Stimulated activated CD4-positive, alpha-beta T cell treated with anti-CD3 and anti-CD28 coated beads, Interleukin-2, amount 100 ng/mL, for 24 hours (primary cell): ENCODE data around the gene GRP.
A peak's percentile ranks its signal among the peaks of the same experiment; 100 is the strongest.
"Not testable (repeated sequence)": the region's sequence is repeated elsewhere in the genome, so short reads cannot be mapped to it uniquely, and the experiment has no call there.

Experiments
- DNase-seq, 2 donors: peaks; one replicate each; pipeline ENCODE4 v3.0.0-alpha.2; 2020

Gene GRP

DNA sequence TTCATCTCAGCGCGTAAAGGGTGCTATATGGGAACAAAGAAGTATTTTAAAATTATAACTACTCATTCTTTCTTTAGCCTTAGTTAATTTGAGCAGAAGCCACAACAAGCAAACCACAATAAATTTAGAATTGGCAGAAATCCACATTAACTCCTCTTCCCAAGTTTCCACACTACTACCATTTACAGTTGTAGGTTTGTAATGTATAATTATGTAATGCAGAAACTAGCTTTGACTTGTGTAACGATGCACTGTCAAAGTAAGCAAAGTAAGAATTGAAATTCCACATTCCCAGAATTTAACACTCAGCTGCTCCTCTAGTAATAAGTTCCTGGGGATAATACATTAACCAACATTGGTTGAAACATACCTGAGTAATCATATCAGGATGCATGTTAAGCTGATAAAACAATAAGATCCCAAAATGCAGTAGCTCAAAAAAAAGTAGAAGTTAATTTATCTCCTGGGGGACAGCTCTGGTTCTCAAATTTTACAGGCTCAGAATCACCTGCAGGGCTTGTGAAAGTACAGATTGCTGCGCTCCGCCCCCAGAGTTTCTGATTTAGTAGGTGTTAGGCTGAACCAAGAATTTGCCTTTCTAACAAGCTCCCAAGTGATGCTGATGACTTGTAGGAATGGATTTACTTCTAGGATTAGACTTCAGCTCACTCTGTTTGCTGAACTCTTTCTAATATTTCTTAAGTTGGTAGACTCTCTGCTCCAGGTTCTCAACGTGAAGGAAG, 9.9 kb downstream of the GRP start:
- no peak for DNase-seq

- no peak for DNase-seq
Measured at GRCh38 chr18:59231114-59231513, 11.2 kb downstream of the GRP start.

- DNase-seq: no peak
Measured at GRCh38 chr18:59231877-59232276, 11.9 kb downstream of the GRP start.

- DNase-seq: no peak
Measured at GRCh38 chr18:59232309-59233016, 12.5 kb downstream of the GRP start.

DNA sequence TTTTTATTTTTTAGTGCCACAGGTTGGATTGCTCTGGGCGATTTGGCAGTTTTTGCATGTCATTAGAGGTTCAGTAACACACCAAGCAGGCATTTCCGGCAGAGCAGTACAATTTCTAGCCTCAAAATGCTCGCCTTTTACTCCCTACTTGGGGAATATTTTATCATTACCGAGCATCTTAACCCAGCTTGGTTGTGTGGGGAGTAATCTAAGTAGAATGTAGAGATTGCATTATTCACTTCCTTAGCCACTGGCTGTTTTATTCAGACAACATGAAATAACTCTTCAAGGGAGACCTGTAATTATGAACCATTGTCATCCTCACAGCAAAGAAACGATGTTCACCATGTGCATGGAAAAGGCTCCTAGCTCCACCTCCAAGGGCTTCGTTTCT, 13.1 kb downstream of the GRP start:
- DNase-seq: no peak

DNA sequence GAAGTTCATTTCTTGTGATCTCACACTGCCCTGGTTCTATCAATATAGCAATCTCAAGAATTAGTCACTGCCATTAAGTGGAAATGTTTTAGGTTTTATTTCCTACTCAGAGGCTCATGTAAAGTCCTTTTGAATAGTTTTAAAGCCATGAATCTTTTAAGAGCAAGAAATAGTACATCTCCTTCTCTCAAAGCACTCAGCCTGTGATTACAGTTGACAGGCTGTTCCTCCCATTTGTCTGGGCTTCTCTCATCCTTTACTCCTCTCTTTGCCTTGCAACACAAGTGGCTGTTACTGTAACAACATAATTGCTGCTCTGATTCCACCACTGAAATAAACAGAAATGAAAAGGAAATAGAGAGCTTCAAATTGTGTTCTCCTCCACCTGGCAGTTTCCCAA, 18.4 kb downstream of the GRP start:
- DNase-seq: no peak

GRCh38 chr18:59239642-59240041, 19.7 kb downstream of the GRP start:
- DNase-seq: no peak

DNA sequence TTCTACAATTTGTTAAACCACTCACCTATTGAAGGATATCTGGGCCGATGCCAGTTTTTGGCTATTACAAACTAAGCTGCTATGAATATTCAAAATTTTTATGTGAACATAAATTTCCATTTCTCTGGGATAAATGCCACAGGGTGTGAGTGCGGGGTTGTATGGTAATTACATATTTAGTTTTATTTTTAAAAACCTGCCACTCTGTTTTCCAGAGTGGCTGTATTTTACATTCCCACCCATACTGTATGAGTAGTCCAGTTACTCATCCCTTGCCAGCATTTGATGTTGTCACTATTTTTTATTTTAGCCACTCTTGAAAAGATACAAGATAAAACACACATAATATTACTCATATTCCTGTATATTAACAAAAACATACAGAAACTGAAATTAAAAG, 22.9 kb downstream of the GRP start:
- DNase-seq: no peak

DNA sequence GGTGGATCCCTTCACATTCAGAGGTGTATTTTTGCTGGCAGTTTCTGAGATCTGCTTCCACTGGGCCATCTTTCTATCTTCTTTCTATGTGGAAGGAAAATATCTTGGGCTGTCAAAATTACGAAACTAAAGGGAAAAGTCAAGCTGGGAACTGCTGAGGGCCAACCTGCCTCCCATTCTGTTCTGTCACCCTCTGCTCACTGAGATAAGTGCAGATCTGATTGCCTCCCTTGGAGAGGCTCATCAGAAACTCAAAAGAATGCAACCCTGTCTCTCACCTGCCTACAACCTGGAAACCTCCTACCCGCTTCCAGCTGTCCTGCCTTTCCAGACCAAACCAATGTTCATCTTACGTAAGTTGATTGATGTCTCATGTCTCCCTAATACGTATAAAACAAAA, 26.8 kb downstream of the GRP start:
- DNase-seq: no peak

- peak; percentile 36 to 51 for DNase-seq
Measured at GRCh38 chr18:59249199-59249774, 29.3 kb downstream of the GRP start.

GRCh38 chr18:59255491-59255890, 35.5 kb downstream of the GRP start:
- not testable (repeated sequence) for DNase-seq

- DNase-seq: not testable (repeated sequence)
Measured at GRCh38 chr18:59261842-59262241, 41.9 kb downstream of the GRP start.

GRCh38 chr18:59262243-59262642, 42.3 kb downstream of the GRP start:
- DNase-seq: not testable (repeated sequence)

DNA sequence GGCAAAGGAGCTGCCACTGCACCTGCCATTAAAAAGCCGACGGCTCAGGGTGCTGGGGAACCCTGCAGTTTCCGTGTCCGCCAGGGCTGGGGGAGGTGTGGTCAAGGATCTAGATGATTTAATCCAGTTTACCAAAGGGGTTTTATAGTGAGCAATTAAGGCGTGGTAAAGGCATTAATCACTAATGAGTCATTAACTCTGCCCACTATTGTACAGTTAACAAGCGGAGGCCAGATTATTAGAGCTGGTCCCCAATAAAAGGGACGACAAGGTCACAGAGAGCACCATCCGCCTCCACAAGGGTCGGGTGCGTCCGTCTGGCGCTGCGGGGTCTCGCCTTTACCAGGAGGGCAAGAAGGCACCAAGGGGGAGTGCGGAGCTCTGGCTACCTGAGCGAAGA, 43.7 kb downstream of the GRP start:
- no peak for DNase-seq

DNA sequence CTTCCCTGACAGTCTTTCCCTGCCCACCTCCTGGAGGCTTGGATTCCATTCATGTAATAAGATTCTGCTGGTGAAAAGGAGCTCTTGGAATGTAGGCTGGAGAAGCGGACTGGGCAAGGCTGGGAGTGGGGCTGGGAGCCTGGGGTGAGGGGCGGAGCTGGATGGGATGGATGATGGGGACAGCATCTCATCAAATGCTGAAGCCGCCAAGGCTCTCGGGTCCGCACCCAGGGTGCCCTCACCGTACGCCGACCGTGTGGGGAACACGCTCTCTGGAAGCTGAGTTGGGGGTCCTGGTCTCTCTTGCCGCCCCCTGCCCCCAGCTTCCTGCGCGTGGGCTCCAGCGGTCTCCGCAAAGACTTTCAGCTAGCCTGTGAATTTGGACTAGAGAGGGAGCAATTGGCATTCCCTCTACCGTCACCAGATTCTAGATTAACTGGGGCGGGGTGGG, 44.2 kb downstream of the GRP start:
- no peak for DNase-seq

- no peak for DNase-seq
Measured at GRCh38 chr18:59264651-59265245, 44.8 kb downstream of the GRP start.

DNA sequence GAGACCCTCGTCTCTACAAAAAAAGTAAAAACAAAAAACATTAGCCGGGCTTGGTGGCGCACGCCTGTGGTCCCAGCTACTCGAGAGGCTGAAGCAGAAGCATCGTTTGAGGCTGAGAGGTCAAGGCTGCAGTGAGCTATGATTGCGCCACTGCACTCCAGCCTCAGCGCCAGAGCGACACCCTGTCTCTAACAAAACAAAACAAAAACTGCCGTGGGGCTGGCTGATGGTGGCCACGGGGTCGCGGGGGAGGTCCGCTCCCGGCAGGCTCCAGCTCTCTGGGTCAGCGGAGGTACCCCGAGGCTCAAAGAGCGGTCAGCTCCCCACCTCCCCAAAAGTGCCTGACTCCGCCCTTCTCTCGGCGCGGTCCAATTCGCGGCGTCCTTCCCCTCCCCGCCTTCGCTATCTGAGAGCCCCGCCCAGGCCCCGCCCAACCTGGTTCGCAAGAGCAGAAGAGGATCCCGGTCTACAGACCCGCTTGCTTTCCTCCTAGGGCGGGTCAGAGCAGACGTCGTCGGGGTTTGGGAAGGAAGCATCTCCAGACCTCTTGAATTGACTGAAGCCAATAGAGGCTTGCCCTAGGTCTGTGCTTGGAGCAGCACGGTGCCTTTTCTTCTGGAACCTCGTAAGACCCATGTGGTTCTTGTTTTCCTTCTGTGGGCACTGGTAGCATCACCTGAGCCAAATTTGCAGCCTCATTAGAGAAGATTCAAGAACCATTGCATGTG, 45.5 kb downstream of the GRP start:
- DNase-seq: peak in 1 of 2 donors; percentile 66

- no peak for DNase-seq
Measured at GRCh38 chr18:59265974-59266369, 46.0 kb downstream of the GRP start.

- DNase-seq: no peak
Measured at GRCh38 chr18:59266459-59266858, 46.5 kb downstream of the GRP start.

DNA sequence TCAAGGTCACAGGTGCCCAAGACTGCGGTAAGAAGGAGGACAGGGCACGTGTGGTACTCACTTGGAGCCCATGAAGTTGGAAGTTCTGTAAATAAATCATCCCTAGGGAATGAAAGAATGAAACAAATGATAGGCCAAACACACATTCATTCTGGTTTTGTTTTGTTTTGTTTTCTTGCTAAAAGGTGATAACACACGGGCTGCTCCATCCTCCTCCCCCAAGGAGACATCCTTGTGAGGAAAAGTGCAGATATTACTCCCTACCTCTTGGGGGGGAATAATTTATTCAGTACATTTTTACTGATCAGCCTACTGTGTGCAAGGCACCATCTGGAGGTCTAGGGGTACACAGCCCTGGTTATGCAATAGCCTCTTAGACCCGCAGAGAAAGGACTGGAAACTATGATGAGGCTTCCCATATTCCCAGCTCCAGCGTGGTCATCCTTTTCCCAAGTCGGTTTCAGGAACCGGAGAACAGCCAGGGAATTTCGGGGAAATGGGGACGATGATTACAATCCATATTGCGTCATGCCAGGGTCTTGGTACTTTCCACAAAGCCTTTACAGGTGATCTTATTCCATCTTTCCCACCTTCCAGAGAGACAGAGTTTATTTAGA, 47.0 kb downstream of the GRP start:
- no peak for DNase-seq

- peak in 1 of 2 donors; percentile 27 for DNase-seq
Measured at GRCh38 chr18:59267503-59268126, 47.7 kb downstream of the GRP start.

- no peak for DNase-seq
Measured at GRCh38 chr18:59268127-59268720, 48.3 kb downstream of the GRP start.
